ENCODE measurements around the gene GATA5.

DNA sequence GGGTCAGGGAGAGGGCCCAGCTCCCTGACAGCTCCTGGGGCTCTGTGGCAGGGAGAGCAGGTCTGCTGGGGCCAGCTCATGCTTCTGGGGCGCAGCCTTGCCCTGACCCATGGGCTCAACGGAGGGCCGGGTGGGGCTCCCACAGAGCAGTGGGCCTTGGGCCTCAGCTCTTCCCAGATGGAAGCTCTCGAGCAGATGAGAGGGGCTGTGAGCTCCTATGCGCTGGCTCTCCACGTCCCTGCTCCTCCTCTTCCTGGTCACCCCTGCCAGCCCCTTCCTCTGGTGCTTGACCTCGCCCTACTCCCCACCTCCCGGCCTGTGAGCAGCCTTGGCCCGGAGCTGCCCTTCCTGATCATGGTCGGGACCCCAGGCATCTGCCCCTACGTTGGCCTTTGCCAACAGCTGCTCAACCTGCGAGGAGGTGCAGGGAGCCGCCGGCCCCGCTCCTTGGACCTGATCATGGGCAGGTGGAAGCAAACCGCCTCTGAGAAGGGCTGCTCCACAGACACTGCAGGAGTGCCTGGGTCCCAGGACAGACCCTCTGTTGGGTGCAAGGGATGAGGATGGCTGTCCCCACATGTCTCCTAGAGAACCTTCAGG lies 26.8 kb upstream of the GATA5 start:
- TF ChIP-seq EP300 (IDR thresholded peaks at IDR 0.05; ENCODE audit: borderline replicate concordance) = no peak
- TF ChIP-seq, protein P1, sequence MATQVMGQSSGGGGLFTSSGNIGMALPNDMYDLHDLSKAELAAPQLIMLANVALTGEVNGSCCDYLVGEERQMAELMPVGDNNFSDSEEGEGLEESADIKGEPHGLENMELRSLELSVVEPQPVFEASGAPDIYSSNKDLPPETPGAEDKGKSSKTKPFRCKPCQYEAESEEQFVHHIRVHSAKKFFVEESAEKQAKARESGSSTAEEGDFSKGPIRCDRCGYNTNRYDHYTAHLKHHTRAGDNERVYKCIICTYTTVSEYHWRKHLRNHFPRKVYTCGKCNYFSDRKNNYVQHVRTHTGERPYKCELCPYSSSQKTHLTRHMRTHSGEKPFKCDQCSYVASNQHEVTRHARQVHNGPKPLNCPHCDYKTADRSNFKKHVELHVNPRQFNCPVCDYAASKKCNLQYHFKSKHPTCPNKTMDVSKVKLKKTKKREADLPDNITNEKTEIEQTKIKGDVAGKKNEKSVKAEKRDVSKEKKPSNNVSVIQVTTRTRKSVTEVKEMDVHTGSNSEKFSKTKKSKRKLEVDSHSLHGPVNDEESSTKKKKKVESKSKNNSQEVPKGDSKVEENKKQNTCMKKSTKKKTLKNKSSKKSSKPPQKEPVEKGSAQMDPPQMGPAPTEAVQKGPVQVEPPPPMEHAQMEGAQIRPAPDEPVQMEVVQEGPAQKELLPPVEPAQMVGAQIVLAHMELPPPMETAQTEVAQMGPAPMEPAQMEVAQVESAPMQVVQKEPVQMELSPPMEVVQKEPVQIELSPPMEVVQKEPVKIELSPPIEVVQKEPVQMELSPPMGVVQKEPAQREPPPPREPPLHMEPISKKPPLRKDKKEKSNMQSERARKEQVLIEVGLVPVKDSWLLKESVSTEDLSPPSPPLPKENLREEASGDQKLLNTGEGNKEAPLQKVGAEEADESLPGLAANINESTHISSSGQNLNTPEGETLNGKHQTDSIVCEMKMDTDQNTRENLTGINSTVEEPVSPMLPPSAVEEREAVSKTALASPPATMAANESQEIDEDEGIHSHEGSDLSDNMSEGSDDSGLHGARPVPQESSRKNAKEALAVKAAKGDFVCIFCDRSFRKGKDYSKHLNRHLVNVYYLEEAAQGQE (IDR thresholded peaks at IDR 0.05; ENCODE audit: low read depth) = no peak
- TF ChIP-seq FOXM1 (IDR thresholded peaks at IDR 0.05; ENCODE audit: borderline replicate concordance, low read depth) = no peak
- TF ChIP-seq TCF12 (IDR thresholded peaks at IDR 0.05; ENCODE audit: low read depth) = no peak
- TF ChIP-seq CREB1 (IDR thresholded peaks at IDR 0.05; ENCODE audit: low read depth) = no peak
- TF ChIP-seq TAF1 (IDR thresholded peaks at IDR 0.05; ENCODE audit: low read depth) = no peak
- TF ChIP-seq YY1 (IDR thresholded peaks at IDR 0.05; ENCODE audit: low read depth) = no peak
- TF ChIP-seq CEBPB (IDR thresholded peaks at IDR 0.05) = no peak
- TF ChIP-seq, protein P2, sequence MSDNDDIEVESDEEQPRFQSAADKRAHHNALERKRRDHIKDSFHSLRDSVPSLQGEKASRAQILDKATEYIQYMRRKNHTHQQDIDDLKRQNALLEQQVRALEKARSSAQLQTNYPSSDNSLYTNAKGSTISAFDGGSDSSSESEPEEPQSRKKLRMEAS (IDR thresholded peaks at IDR 0.05) = no peak
- TF ChIP-seq ZBTB7A (IDR thresholded peaks at IDR 0.05; ENCODE audit: low read depth) = no peak
- no peak for TF ChIP-seq RAD21 (IDR thresholded peaks at IDR 0.05; ENCODE audit: low read depth)
- TF ChIP-seq TEAD4 (IDR thresholded peaks at IDR 0.05) = no peak
- no peak for TF ChIP-seq EGR1 (IDR thresholded peaks at IDR 0.05)
